ENCODE results near the gene MYBL2.

The MYBL2 gene

GRCh38 chr20:43725666-43726065 is 58.8 kb downstream of the MYBL2 start:
- DNase-seq = no peak

- no peak for DNase-seq
Measured at GRCh38 chr20:43726333-43726732, 59.4 kb downstream of the MYBL2 start.

DNA sequence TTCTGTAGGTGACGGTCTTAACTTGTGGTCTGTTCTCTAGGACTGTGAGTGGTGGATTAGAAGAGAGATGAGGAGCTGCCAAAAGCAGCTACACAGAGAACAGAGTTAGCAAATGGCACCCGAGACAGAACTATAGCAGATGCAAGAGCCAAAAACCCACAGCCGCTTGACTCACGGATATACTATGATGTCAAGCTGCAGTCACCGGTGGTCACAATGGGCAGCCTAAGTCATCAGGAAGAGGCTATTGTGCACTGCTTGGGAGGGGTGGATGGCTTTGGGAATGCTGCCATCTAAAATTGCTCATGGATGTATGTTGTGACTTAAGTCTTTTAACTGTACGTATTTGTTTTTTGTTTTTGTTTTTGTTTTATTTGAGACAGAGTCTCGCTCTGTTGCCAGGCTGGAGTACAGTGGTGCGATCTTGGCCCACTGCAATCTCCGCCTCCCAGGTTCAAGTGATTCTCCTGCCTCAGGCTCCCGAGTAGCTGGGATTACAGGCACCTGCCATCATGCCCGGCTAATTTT is 60.0 kb downstream of the MYBL2 start, which contains the start of gene GTSF1L:
GTSF1L (minus strand) TSS at position 192 of the 528 bp plus-strand sequence. CDS start 308 bp downstream, outside the sequence.
- DNase-seq = no peak

DNA sequence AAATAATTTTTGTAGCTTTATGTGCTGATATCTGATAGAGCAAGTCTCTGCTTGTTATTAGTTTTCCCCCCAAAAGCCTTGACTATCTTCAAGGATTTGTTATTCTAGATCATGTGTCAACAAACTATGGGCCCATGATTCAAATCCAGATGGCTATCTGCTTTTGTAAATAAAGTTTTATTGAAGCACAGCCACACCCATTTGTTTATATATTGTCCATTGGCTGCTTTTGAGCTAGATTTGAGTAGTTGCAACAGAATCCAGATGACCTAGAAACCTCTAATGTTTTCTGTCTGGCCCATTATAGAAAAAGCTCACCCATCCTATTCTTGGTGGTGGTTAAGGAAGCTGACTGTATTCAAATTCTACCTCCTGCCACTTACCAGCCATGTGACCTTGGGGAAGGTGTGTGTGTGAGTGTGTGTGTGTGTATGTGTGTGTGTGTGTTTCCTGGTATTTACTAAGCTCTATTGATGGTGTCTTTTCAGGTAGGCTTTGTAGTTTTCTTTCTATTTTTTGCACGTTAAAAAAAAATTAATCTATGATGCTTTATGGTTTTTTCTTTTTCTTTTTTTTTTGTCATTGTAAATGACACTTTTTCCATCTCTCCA is 61.2 kb downstream of the MYBL2 start:
- no peak for DNase-seq

DNA sequence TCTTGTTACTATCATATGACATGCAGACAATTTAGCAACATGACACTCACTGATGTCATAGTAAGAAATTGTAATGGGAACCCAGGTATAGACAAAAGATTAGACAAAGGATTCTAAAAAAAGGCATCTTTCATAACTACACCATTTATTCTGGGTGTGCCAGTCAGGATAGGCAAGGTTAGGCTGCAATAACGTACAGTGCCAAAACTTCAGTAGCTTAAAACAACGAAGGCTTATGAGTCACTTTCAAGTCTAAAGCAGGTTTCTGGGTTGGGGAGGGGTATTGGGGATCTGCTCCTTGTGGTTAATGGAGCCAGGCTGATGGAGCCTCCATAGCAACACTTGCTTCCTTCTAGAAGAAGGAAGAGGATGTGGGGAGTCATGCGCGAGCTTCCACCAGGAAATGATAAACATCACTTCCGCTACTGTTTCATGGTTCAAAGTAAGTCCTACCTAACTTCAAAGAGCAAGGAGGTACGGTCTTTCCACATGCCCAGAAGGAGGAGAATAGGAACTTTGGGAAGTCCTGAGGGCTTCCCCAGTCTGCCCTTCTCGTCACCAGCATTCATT is 61.9 kb downstream of the MYBL2 start:
- DNase-seq = no peak

- DNase-seq = no peak
Measured at GRCh38 chr20:43731469-43731868, 64.6 kb downstream of the MYBL2 start.

- DNase-seq = no peak
Measured at GRCh38 chr20:43731927-43732326, 65.0 kb downstream of the MYBL2 start.

GRCh38 chr20:43736588-43737158 is 69.8 kb downstream of the MYBL2 start:
- DNase-seq = peak in 1 of 4 experiments; percentile 15

- DNase-seq = no peak
Measured at GRCh38 chr20:43737925-43738324, 71.0 kb downstream of the MYBL2 start.

- no peak for DNase-seq
Measured at GRCh38 chr20:43739148-43739749, 72.3 kb downstream of the MYBL2 start.

DNA sequence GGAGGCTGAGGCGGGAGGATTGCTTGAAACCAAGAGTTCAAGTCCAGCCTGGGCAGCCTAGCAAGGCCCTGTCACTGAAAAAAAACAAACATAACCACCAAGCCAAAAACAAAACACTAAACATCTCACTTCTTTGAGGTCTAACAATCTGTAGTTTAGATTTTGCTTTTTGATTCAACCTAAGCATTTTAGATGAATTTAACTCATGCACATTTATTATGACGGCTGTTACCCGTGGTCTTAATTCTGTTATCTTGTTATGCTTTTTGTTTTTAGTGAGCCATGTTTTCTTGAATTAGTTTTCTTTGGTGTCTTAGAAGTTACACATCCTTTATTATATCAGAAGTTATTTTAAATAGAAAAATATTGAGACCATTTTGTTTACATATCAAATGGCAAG is 73.7 kb downstream of the MYBL2 start:
- no peak for DNase-seq

DNA sequence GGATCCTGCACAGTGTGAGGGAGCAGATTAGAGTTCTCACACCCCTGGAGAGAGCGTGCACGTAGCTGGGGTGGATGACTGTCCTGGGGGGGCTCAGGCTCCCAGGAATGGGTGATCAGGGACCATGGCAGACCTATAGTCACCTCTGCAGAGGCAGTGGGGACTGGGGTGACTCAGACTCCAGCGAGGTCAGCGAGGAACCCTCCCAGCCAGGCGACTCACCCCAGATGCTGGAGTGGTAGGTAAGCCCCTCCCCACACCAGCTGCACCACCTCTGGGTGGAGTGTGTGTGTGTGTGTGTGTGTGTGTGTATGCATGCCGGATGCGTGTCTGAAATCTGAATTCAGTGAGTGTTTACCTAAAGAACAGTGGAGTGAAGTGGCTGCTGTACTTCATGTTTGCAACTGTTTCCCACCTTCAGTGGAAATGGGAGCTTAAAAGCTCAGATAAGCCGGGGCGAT is 77.3 kb downstream of the MYBL2 start:
- DNase-seq = peak in 1 of 4 experiments; percentile 16

DNA sequence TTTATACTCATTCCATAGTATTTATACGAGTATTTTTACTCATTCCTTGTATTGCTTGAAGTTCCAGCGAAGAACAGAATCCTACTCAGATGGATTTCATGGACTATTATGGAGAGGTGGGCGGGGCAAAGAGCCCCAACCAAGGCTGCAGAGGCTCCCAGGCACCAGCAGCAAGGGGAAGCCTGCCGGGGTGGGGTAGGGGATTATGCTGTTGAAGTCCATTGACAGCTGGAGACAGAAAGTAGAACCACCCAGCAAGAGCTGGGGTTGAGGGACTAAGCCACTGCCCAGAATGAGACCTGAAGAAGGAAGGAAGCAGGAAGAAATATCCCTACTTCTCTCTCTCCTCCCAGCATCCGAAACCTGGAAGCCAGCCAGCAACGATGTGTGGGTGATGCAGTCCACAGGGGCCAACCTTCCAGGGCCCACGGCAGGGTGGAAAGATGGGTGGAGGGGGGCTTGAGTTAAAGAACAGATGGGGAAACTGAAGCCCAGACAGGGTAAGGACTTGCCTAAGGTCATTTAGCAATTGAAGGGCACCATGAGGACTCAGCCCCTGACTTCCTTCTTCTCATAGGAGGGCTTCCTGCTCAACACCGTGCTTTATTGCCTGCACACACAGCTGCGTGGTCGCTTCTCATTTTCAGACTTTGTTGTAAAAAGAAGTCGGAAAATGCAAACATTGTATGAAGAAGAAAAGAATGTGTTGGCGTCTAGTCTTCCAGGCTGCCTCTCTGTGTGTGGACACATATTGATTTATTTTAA is 78.2 kb downstream of the MYBL2 start:
- no peak for DNase-seq

DNA sequence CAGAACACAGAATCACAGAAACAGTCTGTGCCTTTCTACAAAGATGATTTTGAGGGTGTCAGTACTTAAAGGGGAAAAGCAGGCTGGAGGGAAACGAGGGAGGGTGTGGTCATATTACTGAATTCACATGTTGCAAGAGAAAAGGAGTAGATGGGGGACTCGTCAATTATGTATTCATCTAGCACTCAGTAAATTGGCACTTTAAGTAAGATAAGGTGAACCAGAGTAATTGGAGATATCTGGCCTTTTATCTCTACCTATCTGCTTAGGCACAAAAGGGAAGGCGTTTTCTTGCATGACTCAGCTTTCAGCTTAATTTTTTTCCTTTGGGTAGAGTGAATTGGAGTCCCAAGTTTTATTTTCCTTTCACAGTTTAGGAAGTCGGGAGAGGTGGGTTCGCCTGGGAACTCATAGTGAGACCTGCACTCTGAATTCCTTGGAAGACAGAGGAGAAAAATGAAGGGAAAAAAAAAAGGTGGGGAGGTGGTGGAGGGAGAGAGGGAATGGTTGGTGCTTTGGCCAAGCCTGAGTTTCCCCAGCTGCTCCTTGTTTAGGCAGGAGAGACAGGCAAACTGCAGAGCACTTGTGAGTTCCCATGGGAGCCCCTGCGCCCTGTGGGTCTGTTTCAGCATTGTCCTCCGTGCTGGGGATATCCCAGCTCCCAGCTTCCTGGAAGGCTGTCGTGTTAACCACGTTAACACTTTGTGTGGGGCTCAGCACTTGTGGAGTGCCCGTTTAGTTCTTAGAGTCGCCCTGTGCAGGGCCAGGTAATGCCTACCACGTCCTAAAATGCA is 79.6 kb downstream of the MYBL2 start:
- DNase-seq = no peak

DNA sequence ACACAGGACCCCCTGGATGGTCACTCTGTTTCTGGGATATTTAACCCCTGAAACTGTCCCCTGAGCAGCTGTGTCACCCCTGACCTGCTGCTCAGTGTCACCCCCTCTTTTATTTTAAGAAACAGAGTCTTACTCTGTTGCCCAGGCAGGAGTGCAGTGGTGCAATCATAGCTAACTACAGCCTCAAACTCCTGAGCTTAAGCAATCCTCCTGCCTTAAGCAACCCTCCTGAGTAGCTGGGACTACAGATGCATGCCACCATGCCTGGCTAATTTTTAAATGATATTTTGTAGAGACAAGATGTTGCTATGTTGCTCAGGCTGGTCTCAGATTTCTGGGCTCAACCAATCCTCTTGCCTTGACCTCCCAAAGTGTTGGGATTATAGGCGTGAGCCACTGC is 81.4 kb downstream of the MYBL2 start:
- no peak for DNase-seq

DNA sequence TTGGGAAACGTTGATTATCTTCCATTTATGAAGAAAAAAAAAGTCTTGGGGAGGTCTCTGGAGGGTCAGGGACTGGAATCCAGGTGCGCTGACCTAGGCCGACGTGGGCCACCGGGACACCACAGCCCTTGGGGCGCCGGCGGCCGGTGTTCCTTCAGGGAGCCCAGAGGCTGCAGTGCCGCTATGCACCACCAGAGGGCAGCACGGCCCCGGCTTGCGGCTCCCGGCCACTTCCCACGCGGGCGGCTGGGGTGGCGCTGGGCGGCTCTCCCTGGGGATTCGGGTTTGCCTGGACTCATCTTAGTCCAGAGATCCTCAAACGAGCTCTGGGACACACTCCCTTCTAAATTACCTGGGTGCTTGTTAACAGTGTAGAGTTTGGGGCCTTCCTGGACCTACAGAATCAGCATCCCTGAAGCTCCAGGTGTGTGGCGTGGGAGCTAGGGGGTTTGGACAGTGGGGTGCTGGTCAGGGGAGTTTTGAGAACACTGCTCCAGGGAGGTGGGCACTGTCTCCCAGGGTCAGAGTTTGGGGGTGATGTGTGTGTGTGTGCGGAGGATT is 82.9 kb downstream of the MYBL2 start:
- DNase-seq = peak; percentile 72 to 92 (median 82)

- no peak for DNase-seq
Measured at GRCh38 chr20:43750774-43751166, 83.9 kb downstream of the MYBL2 start.

- peak in 2 of 4 experiments; percentile 22 to 33 for DNase-seq
Measured at GRCh38 chr20:43751167-43752050, 84.5 kb downstream of the MYBL2 start.

GRCh38 chr20:43752051-43752360 is 85.1 kb downstream of the MYBL2 start:
- no peak for DNase-seq

DNA sequence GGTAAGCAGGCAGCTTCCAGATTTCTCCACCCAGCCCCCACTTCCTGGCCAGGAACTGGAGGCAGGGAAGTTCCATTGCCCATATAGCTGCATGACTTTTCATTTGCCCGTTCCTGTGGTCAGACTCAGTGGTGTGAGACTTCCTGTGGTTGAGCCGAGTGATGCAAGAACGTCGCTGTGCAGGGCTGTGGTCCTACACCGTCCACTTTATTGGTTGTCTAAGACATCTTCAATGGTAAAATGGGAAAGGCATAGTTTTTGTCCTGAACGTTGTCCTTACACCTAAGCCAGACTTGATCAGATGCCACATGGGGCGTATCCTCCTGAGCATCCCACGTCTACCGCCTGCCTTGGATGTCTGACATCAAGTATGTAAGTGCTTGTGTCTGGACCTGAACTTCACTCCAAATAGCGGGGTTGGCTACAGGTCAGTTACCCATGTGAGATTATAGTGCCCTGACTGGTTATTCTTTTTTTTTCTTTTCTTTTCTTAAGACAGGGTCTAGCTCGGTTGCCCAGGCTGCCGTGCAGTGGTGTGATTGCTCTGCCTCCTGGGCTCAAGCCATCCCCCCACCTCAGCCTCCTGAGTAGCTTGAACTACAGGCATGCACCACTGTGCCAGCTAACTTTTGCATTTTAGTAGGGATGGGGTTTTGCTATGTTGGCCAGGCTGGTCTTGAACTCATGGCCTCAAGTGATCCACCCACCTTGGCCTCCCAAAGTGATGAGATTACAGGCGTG is 85.8 kb downstream of the MYBL2 start:
- no peak for DNase-seq

Measured in activated CD4-positive, CD25-positive, alpha-beta regulatory T cell (primary cell).